Endothelial cell (in vitro differentiated cells): ENCODE data around the gene SLC25A33. TPM values are rescaled to one million over a fixed set of nuclear protein-coding genes. Genes with fewer than 3 reads are reported as not detected.
A peak's percentile ranks its signal among the peaks of the same experiment; 100 is the strongest.

Experiments
- DNase-seq: peaks from one replicate; pipeline ENCODE4 v3.0.0; 2021; ENCODE audit warnings: low spot score
- H3K27ac Mint-ChIP-seq: one replicate; pipeline ENCODE4 v1.8.0; 2021; ENCODE audit warnings: mixed read lengths, inconsistent platforms; ENCODE audit not compliant: unreplicated experiment
- H3K27me3 Mint-ChIP-seq: one replicate; pipeline ENCODE4 v1.8.0; 2021; ENCODE audit warnings: mild to moderate bottlenecking, moderate library complexity, mixed read lengths, inconsistent platforms; ENCODE audit not compliant: unreplicated experiment
- H3K36me3 Mint-ChIP-seq: one replicate; pipeline ENCODE4 v1.8.0; 2021; ENCODE audit warnings: mild to moderate bottlenecking, low read depth, mixed read lengths, inconsistent platforms; ENCODE audit not compliant: unreplicated experiment
- H3K4me1 Mint-ChIP-seq: one replicate; pipeline ENCODE4 v1.8.0; 2021; ENCODE audit warnings: mild to moderate bottlenecking, mixed read lengths, inconsistent platforms; ENCODE audit not compliant: unreplicated experiment
- H3K4me3 Mint-ChIP-seq: one replicate; pipeline ENCODE4 v1.8.0; 2021; ENCODE audit warnings: mild to moderate bottlenecking, mixed read lengths, inconsistent platforms; ENCODE audit not compliant: unreplicated experiment
- H3K9me3 Mint-ChIP-seq: one replicate; pipeline ENCODE4 v1.8.0; 2021; ENCODE audit warnings: mixed read lengths, inconsistent platforms; ENCODE audit not compliant: unreplicated experiment
- CTCF ChIP-seq: fragments of 200-600 bp; sonication (generic); IDR thresholded peaks from one replicate; pipeline ENCODE4 v1.5.0; 2021; ENCODE audit warnings: antibody characterized with exemption; ENCODE audit not compliant: unreplicated experiment
- total RNA-seq: library from RNA; stranded (reverse); fragmentation: NEBNext Ultra II Directional; extraction: Animal tissue kit (Norgen Biotek cat#: 25700); gene quantifications from one replicate; pipeline ENCODE4 v1.2.1, GENCODE V29; 2021; ENCODE audit not compliant: unreplicated experiment

The SLC25A33 gene
- total RNA-seq, 1 donor from 2014 or later: 4.2 TPM

- DNase-seq: no peak
- Mint-ChIP-seq H3K9me3 (no peaks in the 10 kb centered on the region), H3K27me3 (peaks cover 9% of the 10 kb centered on the region), H3K4me1 (peaks cover 20% of the 10 kb centered on the region), H3K27ac (no peak overlapping the region), H3K4me3 (no peak overlapping the region), H3K36me3 (no peaks in the 10 kb centered on the region)
- TF ChIP-seq CTCF: no peak
Observed at GRCh38 chr1:9586147-9586766, 47.0 kb downstream of the SLC25A33 start.

GRCh38 chr1:9588551-9589143 lies 49.4 kb downstream of the SLC25A33 start, which contains the start of gene TMEM201:
TMEM201 (plus strand) TSS chr1:9588911; CDS start chr1:9588931, 20 bp downstream.
- Mint-ChIP-seq H3K4me1 (peaks cover 39% of the 10 kb centered on the region), H3K27ac (peak within 1 kb of the TSS; percentile 77), H3K4me3 (peak within 1 kb of the TSS; percentile 91), H3K27me3 (peaks cover 12% of the 10 kb centered on the region), H3K36me3 (no peaks in the 10 kb centered on the region), H3K9me3 (no peaks in the 10 kb centered on the region)
- DNase-seq: peak; percentile 98
- no peak for TF ChIP-seq CTCF

- H3K27me3 Mint-ChIP-seq: peaks cover 12% of the 10 kb centered on the region
- no peak for DNase-seq
- no peak for TF ChIP-seq CTCF
- H3K4me3 Mint-ChIP-seq: peak overlapping the region; percentile 89
- no peaks in the 10 kb centered on the region for H3K36me3 Mint-ChIP-seq
- H3K27ac Mint-ChIP-seq: no peak overlapping the region
- H3K4me1 Mint-ChIP-seq: peaks cover 40% of the 10 kb centered on the region
- no peaks in the 10 kb centered on the region for H3K9me3 Mint-ChIP-seq
Observed at GRCh38 chr1:9589144-9589718, 50.0 kb downstream of the SLC25A33 start.

GRCh38 chr1:9589719-9590157 lies 50.5 kb downstream of the SLC25A33 start:
- peak overlapping the region; percentile 89 for H3K4me3 Mint-ChIP-seq
- H3K27me3 Mint-ChIP-seq: peaks cover 12% of the 10 kb centered on the region
- H3K9me3 Mint-ChIP-seq: no peaks in the 10 kb centered on the region
- TF ChIP-seq CTCF: no peak
- H3K27ac Mint-ChIP-seq: peak overlapping the region; percentile 52
- peaks cover 40% of the 10 kb centered on the region for H3K4me1 Mint-ChIP-seq
- no peaks in the 10 kb centered on the region for H3K36me3 Mint-ChIP-seq
- DNase-seq: no peak

- no peak for TF ChIP-seq CTCF
- H3K27ac Mint-ChIP-seq: no peak overlapping the region
- peaks cover 40% of the 10 kb centered on the region for H3K4me1 Mint-ChIP-seq
- no peak for DNase-seq
- no peaks in the 10 kb centered on the region for H3K9me3 Mint-ChIP-seq
- H3K27me3 Mint-ChIP-seq: peaks cover 12% of the 10 kb centered on the region
- H3K4me3 Mint-ChIP-seq: peak overlapping the region; percentile 89
- H3K36me3 Mint-ChIP-seq: no peaks in the 10 kb centered on the region
Observed at GRCh38 chr1:9590201-9590600, 50.9 kb downstream of the SLC25A33 start.
